ENCODE measurements around the gene TRIM31.

The TRIM31 gene

DNA sequence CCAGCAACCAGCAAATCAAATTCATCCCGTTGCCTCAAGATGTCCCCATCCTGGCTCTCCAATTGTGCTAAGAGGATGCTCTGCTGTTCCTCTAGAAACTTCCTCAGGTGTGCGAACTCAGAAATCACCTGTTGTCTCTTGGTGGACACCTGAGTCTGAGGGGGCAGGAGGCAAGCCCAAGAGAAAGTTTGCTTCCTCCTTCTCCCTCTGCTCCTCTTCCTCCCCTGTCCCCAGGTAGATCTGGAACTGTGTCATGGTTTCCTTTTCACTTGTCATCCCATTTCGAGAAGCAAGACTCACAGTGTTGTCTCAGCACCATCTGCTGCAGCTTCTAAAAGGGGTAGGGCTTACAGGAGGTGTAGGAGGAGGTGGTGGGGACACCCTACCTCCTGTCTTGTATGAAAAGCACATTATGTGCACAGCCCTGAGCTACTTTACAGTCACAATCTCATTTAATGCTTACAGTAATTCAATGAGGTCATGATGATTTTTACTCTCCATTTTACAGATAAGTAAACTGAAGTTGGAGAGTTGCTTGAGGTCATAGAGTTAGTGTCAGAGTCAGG, 45.7 kb upstream of the TRIM31 start:
- Histone ChIP-seq H4K8ac (ENCODE audit: low read depth, low read length) (no peak overlapping the region), H3K18ac (ENCODE audit: low read length) (no peak overlapping the region), H3K23ac (ENCODE audit: low read length) (no peak overlapping the region), H2AK5ac (ENCODE audit: low read length) (no peak overlapping the region), H3K4me2 (ENCODE audit: low read length) (no peak overlapping the region), H3K79me2 (ENCODE audit: control insufficient read depth, insufficient read depth, low read length, poor library complexity) (no peaks in the 10 kb centered on the region), H3K4me3 (ENCODE audit: low read depth, low read length) (no peak overlapping the region), H3K4me1 (ENCODE audit: control insufficient read depth in 1 of 2, insufficient read depth in 2 of 2, low read length in 2 of 2) (no peaks in the 10 kb centered on the region), H3K27ac (ENCODE audit: low read depth, low read length) (no peak overlapping the region), H4K12ac (ENCODE audit: low read depth, low read length) (no peak overlapping the region), H2BK12ac (ENCODE audit: low read length) (no peak overlapping the region), H4K91ac (ENCODE audit: low read depth, low read length) (no peak overlapping the region), H3K36me3 (ENCODE audit: control insufficient read depth in 1 of 2, insufficient read depth in 2 of 2, low read length in 2 of 2) (no peaks in the 10 kb centered on the region), H2AFZ (ENCODE audit: insufficient read depth, low read length, poor library complexity) (no peak overlapping the region), H3K14ac (ENCODE audit: low read length) (no peak overlapping the region), H2BK120ac (ENCODE audit: insufficient read depth, low read length, poor library complexity) (no peak overlapping the region), H3K4ac (ENCODE audit: low read depth, low read length) (no peak overlapping the region), H3K9ac (ENCODE audit: low read length) (no peak overlapping the region), H3K27me3 (ENCODE audit: insufficient read depth, low read length) (no peaks in the 10 kb centered on the region), H2BK5ac (ENCODE audit: low read depth, low read length, poor library complexity) (no peak overlapping the region), H3K79me1 (ENCODE audit: low read length) (no peaks in the 10 kb centered on the region), H3K9me3 (ENCODE audit: insufficient read depth, low read depth, low read length) (peaks cover 2% of the 10 kb centered on the region)
- WGBS (ENCODE audit: extremely low coverage, insufficient coverage, insufficient read length): no CpG with 5 or more reads among the region's 3 CpGs
- DNase-seq: no peak

- H3K4me1 ChIP-seq (ENCODE audit: control insufficient read depth in 1 of 2, insufficient read depth in 2 of 2, low read length in 2 of 2): no peaks in the 10 kb centered on the region
- no peak overlapping the region for H2BK12ac ChIP-seq (ENCODE audit: low read length)
- no peak overlapping the region for H2AK5ac ChIP-seq (ENCODE audit: low read length)
- no peak overlapping the region for H3K4me3 ChIP-seq (ENCODE audit: low read depth, low read length)
- no peak overlapping the region for H3K4ac ChIP-seq (ENCODE audit: low read depth, low read length)
- H4K12ac ChIP-seq (ENCODE audit: low read depth, low read length): no peak overlapping the region
- no peaks in the 10 kb centered on the region for H3K79me1 ChIP-seq (ENCODE audit: low read length)
- DNase-seq: no peak
- no peaks in the 10 kb centered on the region for H3K79me2 ChIP-seq (ENCODE audit: control insufficient read depth, insufficient read depth, low read length, poor library complexity)
- no peaks in the 10 kb centered on the region for H3K36me3 ChIP-seq (ENCODE audit: control insufficient read depth in 1 of 2, insufficient read depth in 2 of 2, low read length in 2 of 2)
- H3K23ac ChIP-seq (ENCODE audit: low read length): no peak overlapping the region
- no peaks in the 10 kb centered on the region for H3K27me3 ChIP-seq (ENCODE audit: insufficient read depth, low read length)
- no peak overlapping the region for H2BK5ac ChIP-seq (ENCODE audit: low read depth, low read length, poor library complexity)
- no peak overlapping the region for H3K4me2 ChIP-seq (ENCODE audit: low read length)
- peaks cover 2% of the 10 kb centered on the region for H3K9me3 ChIP-seq (ENCODE audit: insufficient read depth, low read depth, low read length)
- no peak overlapping the region for H3K18ac ChIP-seq (ENCODE audit: low read length)
- no peak overlapping the region for H4K8ac ChIP-seq (ENCODE audit: low read depth, low read length)
- H3K14ac ChIP-seq (ENCODE audit: low read length): no peak overlapping the region
- no peak overlapping the region for H2BK120ac ChIP-seq (ENCODE audit: insufficient read depth, low read length, poor library complexity)
- WGBS (ENCODE audit: extremely low coverage, insufficient coverage, insufficient read length): no CpG with 5 or more reads among the region's 2 CpGs
- no peak overlapping the region for H4K91ac ChIP-seq (ENCODE audit: low read depth, low read length)
- H2AFZ ChIP-seq (ENCODE audit: insufficient read depth, low read length, poor library complexity): no peak overlapping the region
- no peak overlapping the region for H3K27ac ChIP-seq (ENCODE audit: low read depth, low read length)
- no peak overlapping the region for H3K9ac ChIP-seq (ENCODE audit: low read length)
Measured at GRCh38 chr6:30157999-30158398, 45.1 kb upstream of the TRIM31 start.

- no peaks in the 10 kb centered on the region for H3K79me1 ChIP-seq (ENCODE audit: low read length)
Measured at GRCh38 chr6:30157581-30157980, 44.7 kb upstream of the TRIM31 start.

DNA sequence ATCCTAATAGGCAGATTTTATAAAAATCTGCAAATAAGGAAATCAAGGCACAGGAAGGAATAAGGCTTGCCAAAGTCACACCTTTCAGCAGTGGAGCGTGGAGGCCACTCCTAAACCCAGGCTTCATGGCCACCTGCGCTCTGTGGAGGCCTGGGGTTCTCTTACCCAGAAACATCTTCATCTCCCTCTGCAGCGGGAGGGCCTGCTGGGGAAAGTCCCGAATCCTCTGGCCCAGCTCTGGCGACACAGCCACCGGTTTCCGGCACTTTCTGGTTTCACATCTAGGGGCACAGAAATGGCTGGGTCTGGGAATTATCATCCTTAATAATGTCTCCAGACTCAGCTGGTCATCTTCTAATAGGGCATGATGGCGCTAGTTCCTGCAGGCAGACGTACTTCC, 43.9 kb upstream of the TRIM31 start:
- no peaks in the 10 kb centered on the region for H3K79me1 ChIP-seq (ENCODE audit: low read length)
- no peak overlapping the region for H2AFZ ChIP-seq (ENCODE audit: insufficient read depth, low read length, poor library complexity)
- H3K9ac ChIP-seq (ENCODE audit: low read length): no peak overlapping the region
- H2BK120ac ChIP-seq (ENCODE audit: insufficient read depth, low read length, poor library complexity): no peak overlapping the region
- H3K18ac ChIP-seq (ENCODE audit: low read length): no peak overlapping the region
- H2BK12ac ChIP-seq (ENCODE audit: low read length): no peak overlapping the region
- no peaks in the 10 kb centered on the region for H3K79me2 ChIP-seq (ENCODE audit: control insufficient read depth, insufficient read depth, low read length, poor library complexity)
- H3K27ac ChIP-seq (ENCODE audit: low read depth, low read length): no peak overlapping the region
- WGBS (ENCODE audit: extremely low coverage, insufficient coverage, insufficient read length): no CpG with 5 or more reads among the region's 9 CpGs
- no peak overlapping the region for H3K4ac ChIP-seq (ENCODE audit: low read depth, low read length)
- no peaks in the 10 kb centered on the region for H3K4me1 ChIP-seq (ENCODE audit: control insufficient read depth in 1 of 2, insufficient read depth in 2 of 2, low read length in 2 of 2)
- DNase-seq: no peak
- no peak overlapping the region for H4K91ac ChIP-seq (ENCODE audit: low read depth, low read length)
- no peak overlapping the region for H3K23ac ChIP-seq (ENCODE audit: low read length)
- no peak overlapping the region for H2AK5ac ChIP-seq (ENCODE audit: low read length)
- no peak overlapping the region for H4K12ac ChIP-seq (ENCODE audit: low read depth, low read length)
- no peak overlapping the region for H3K4me3 ChIP-seq (ENCODE audit: low read depth, low read length)
- H3K4me2 ChIP-seq (ENCODE audit: low read length): no peak overlapping the region
- H3K14ac ChIP-seq (ENCODE audit: low read length): no peak overlapping the region
- no peaks in the 10 kb centered on the region for H3K27me3 ChIP-seq (ENCODE audit: insufficient read depth, low read length)
- no peaks in the 10 kb centered on the region for H3K36me3 ChIP-seq (ENCODE audit: control insufficient read depth in 1 of 2, insufficient read depth in 2 of 2, low read length in 2 of 2)
- no peak overlapping the region for H2BK5ac ChIP-seq (ENCODE audit: low read depth, low read length, poor library complexity)
- H4K8ac ChIP-seq (ENCODE audit: low read depth, low read length): no peak overlapping the region
- H3K9me3 ChIP-seq (ENCODE audit: insufficient read depth, low read depth, low read length): peaks cover 2% of the 10 kb centered on the region

More at GRCh38 chr6:30157581-30157980, 44.7 kb upstream of the TRIM31 start:
- H3K18ac ChIP-seq (ENCODE audit: low read length): no peak overlapping the region
- H3K4me3 ChIP-seq (ENCODE audit: low read depth, low read length): no peak overlapping the region
- H3K9me3 ChIP-seq (ENCODE audit: insufficient read depth, low read depth, low read length): peaks cover 2% of the 10 kb centered on the region
- H4K8ac ChIP-seq (ENCODE audit: low read depth, low read length): no peak overlapping the region
- no peak overlapping the region for H2AK5ac ChIP-seq (ENCODE audit: low read length)
- no peak overlapping the region for H2BK5ac ChIP-seq (ENCODE audit: low read depth, low read length, poor library complexity)
- no peaks in the 10 kb centered on the region for H3K36me3 ChIP-seq (ENCODE audit: control insufficient read depth in 1 of 2, insufficient read depth in 2 of 2, low read length in 2 of 2)
- H3K27ac ChIP-seq (ENCODE audit: low read depth, low read length): no peak overlapping the region
- H2BK120ac ChIP-seq (ENCODE audit: insufficient read depth, low read length, poor library complexity): no peak overlapping the region
- DNase-seq: no peak
- H3K23ac ChIP-seq (ENCODE audit: low read length): no peak overlapping the region
- H4K12ac ChIP-seq (ENCODE audit: low read depth, low read length): no peak overlapping the region
- no peak overlapping the region for H3K4ac ChIP-seq (ENCODE audit: low read depth, low read length)
- no peak overlapping the region for H3K4me2 ChIP-seq (ENCODE audit: low read length)
- no peak overlapping the region for H2AFZ ChIP-seq (ENCODE audit: insufficient read depth, low read length, poor library complexity)
- H4K91ac ChIP-seq (ENCODE audit: low read depth, low read length): no peak overlapping the region
- H3K27me3 ChIP-seq (ENCODE audit: insufficient read depth, low read length): no peaks in the 10 kb centered on the region
- H3K79me2 ChIP-seq (ENCODE audit: control insufficient read depth, insufficient read depth, low read length, poor library complexity): no peaks in the 10 kb centered on the region
- H3K9ac ChIP-seq (ENCODE audit: low read length): no peak overlapping the region
- H2BK12ac ChIP-seq (ENCODE audit: low read length): no peak overlapping the region
- H3K14ac ChIP-seq (ENCODE audit: low read length): no peak overlapping the region
- no peaks in the 10 kb centered on the region for H3K4me1 ChIP-seq (ENCODE audit: control insufficient read depth in 1 of 2, insufficient read depth in 2 of 2, low read length in 2 of 2)

Data from trophoblast cell (in vitro differentiated cells and primary cell).